GM23338 (cell line): ENCODE data around the gene ERO1A.

Source experiments
- CREB1 ChIP-seq: fragments of 250-450 bp; sonication (Bioruptor Pico); IDR thresholded peaks from 2 replicates; pipeline ENCODE4 v1.5.0; 2020; ENCODE audit warnings: low read depth, mild to moderate bottlenecking, moderate library complexity
- EZH2 ChIP-seq: fragments of 200-600 bp; sonication (generic); IDR thresholded peaks from one replicate; pipeline ENCODE4 v1.8.0; 2017; ENCODE audit warnings: antibody characterized with exemption, mild to moderate bottlenecking, low read depth; ENCODE audit not compliant: unreplicated experiment
- EZH2phosphoT487 ChIP-seq: fragments of 200-600 bp; sonication (generic); IDR thresholded peaks from one replicate; pipeline ENCODE4 v1.8.1; 2018; ENCODE audit warnings: antibody characterized with exemption; ENCODE audit not compliant: unreplicated experiment
- NANOG ChIP-seq: IDR thresholded peaks from 2 replicates; pipeline ENCODE4 v1.6.1; 2016; ENCODE audit warnings: antibody characterized with exemption, borderline replicate concordance
- POLR2AphosphoS5 ChIP-seq: IDR thresholded peaks from 2 replicates; pipeline ENCODE4 v1.6.1; 2016; ENCODE audit warnings: antibody characterized with exemption, low read depth
- REST ChIP-seq: IDR thresholded peaks from one replicate; pipeline ENCODE4 v1.6.1; 2018; ENCODE audit warnings: antibody characterized with exemption; ENCODE audit not compliant: unreplicated experiment
- ZNF331 ChIP-seq: fragments of 250-450 bp; sonication (Bioruptor Pico); IDR thresholded peaks from 2 replicates; pipeline ENCODE4 v1.5.0; 2020; ENCODE audit warnings: low read depth, mild to moderate bottlenecking, moderate library complexity
- TF ChIP-seq, protein P1 (sequence below), 2 experiments: fragments of 200-600 bp in 1 of 2; sonication (generic) in 1 of 2; conservative IDR thresholded peaks; 2 replicates each; pipeline versions ENCODE4 v1.5.1 to v1.6.1; 2016 to 2017; ENCODE audit warnings: antibody characterized with exemption in 2 of 2, low read depth in 2 of 2, mild to moderate bottlenecking in 2 of 2, moderate library complexity in 1 of 2

GRCh38 chr14:52701223-52701622 is 5.9 kb upstream of the ERO1A start:
- no peak for TF ChIP-seq REST
- no peak for TF ChIP-seq ZNF331 (CRISPR knock-in tag)
- TF ChIP-seq, protein P1, sequence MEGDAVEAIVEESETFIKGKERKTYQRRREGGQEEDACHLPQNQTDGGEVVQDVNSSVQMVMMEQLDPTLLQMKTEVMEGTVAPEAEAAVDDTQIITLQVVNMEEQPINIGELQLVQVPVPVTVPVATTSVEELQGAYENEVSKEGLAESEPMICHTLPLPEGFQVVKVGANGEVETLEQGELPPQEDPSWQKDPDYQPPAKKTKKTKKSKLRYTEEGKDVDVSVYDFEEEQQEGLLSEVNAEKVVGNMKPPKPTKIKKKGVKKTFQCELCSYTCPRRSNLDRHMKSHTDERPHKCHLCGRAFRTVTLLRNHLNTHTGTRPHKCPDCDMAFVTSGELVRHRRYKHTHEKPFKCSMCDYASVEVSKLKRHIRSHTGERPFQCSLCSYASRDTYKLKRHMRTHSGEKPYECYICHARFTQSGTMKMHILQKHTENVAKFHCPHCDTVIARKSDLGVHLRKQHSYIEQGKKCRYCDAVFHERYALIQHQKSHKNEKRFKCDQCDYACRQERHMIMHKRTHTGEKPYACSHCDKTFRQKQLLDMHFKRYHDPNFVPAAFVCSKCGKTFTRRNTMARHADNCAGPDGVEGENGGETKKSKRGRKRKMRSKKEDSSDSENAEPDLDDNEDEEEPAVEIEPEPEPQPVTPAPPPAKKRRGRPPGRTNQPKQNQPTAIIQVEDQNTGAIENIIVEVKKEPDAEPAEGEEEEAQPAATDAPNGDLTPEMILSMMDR (conservative IDR thresholded peaks at IDR 0.05; ENCODE audit: low read depth in 2 of 2) = no peak
- no peak for TF ChIP-seq POLR2AphosphoS5
- no peak for TF ChIP-seq EZH2phosphoT487
- TF ChIP-seq NANOG = no peak
- no peak for TF ChIP-seq EZH2
- TF ChIP-seq CREB1 (CRISPR knock-in tag) = no peak
